Urothelium cell line (cell line): Measurements from ENCODE around the gene CREBBP.
"Not testable (repeated sequence)": the region's sequence is repeated elsewhere in the genome, so short reads cannot be mapped to it uniquely, and the experiment has no call there.

ENCODE experiments used
- DNase-seq: peaks from one replicate; pipeline ENCODE4 v3.0.0; 2011; ENCODE audit warnings: low spot score, mixed read lengths
- FAIRE-seq: peaks from 2 replicates; lab custom pipeline; 2011; peaks lifted over from hg19 to GRCh38; lab: Jason Lieb, UNC

The CREBBP gene

GRCh38 chr16:3725276-3725675 lies 155.2 kb downstream of the CREBBP start:
- no peak for DNase-seq
- FAIRE-seq: no peak

GRCh38 chr16:3722508-3722907 lies 158.0 kb downstream of the CREBBP start:
- no peak for FAIRE-seq

GRCh38 chr16:3720418-3720817 lies 160.1 kb downstream of the CREBBP start:
- FAIRE-seq: no peak
- DNase-seq: no peak

More at GRCh38 chr16:3722508-3722907, 158.0 kb downstream of the CREBBP start:
- DNase-seq: no peak

GRCh38 chr16:3718628-3719027 lies 161.9 kb downstream of the CREBBP start:
- FAIRE-seq (no peak), DNase-seq (no peak)

GRCh38 chr16:3718019-3718391 lies 162.5 kb downstream of the CREBBP start:
- DNase-seq: no peak
- no peak for FAIRE-seq

- FAIRE-seq: peak; percentile 97
- DNase-seq: peak; percentile 97
Measured at GRCh38 chr16:3717235-3718018, 163.1 kb downstream of the CREBBP start, which contains the start of gene TRAP1. Gene TRAP1 (minus strand): TSS chr16:3717524. CDS start chr16:3717508, 16 bp downstream.

- peak; percentile 40 for DNase-seq
Measured at GRCh38 chr16:3716831-3717234, 163.7 kb downstream of the CREBBP start.

GRCh38 chr16:3715430-3715829 lies 165.1 kb downstream of the CREBBP start:
- DNase-seq: no peak

More at GRCh38 chr16:3716831-3717234, 163.7 kb downstream of the CREBBP start:
- no peak for FAIRE-seq

GRCh38 chr16:3714378-3714777 lies 166.1 kb downstream of the CREBBP start:
- DNase-seq, FAIRE-seq: not testable (repeated sequence)

More at GRCh38 chr16:3715430-3715829, 165.1 kb downstream of the CREBBP start:
- no peak for FAIRE-seq

GRCh38 chr16:3713587-3714242 lies 166.8 kb downstream of the CREBBP start:
- DNase-seq (no peak), FAIRE-seq (no peak)

- FAIRE-seq (no peak), DNase-seq (no peak)
Measured at GRCh38 chr16:3712861-3713372, 167.6 kb downstream of the CREBBP start.

GRCh38 chr16:3706253-3707012 lies 174.1 kb downstream of the CREBBP start:
- DNase-seq (no peak), FAIRE-seq (no peak)

GRCh38 chr16:3702082-3702481 lies 178.4 kb downstream of the CREBBP start:
- DNase-seq (no peak), FAIRE-seq (no peak)

GRCh38 chr16:3701531-3701930 lies 179.0 kb downstream of the CREBBP start:
- no peak for DNase-seq
- no peak for FAIRE-seq

GRCh38 chr16:3698941-3699340 lies 181.6 kb downstream of the CREBBP start:
- no peak for FAIRE-seq
- DNase-seq: no peak

GRCh38 chr16:3696425-3697218 lies 183.9 kb downstream of the CREBBP start:
- DNase-seq (no peak), FAIRE-seq (no peak)

- no peak for DNase-seq
- FAIRE-seq: no peak
Measured at GRCh38 chr16:3695610-3696369, 184.7 kb downstream of the CREBBP start.

- FAIRE-seq (no peak), DNase-seq (no peak)
Measured at GRCh38 chr16:3694051-3694450, 186.5 kb downstream of the CREBBP start.

- FAIRE-seq (no peak), DNase-seq (no peak)
Measured at GRCh38 chr16:3691761-3692160, 188.8 kb downstream of the CREBBP start.
